NCI-H69 (cell line): ENCODE results near the gene NOS1AP.
A peak's percentile ranks its signal among the peaks of the same experiment; 100 is the strongest.

Experiments used
- DNase-seq: peaks from one replicate; lab custom pipeline; 2025; lab: John Stamatoyannopoulos, UW

NOS1AP gene

DNA sequence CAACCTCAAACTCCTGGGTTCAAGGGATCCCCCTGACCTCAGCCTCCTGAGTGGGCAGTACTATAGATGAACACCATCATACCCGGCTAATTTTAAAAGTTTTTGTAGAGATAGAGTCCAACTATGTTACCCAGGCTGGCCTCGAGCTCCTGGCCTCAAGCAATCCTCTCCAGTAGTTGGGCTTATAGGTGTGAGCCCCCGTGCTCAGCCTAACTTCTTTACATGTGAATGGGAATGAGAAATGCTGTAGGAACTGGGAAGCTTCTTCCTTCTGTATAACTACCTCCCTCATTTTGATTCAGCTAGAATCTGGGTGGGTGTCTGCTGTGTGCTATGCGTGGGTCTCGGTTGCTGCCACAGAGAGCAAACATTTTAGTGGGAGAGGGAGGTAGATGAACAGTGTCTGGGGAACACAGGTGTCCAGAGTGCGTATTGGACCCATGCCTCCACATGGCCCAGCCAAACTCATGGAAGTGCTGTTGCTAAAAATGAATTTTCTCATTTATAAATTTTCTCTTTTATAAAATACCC, 150.6 kb downstream of the NOS1AP start:
- DNase-seq: peak; percentile 56

DNA sequence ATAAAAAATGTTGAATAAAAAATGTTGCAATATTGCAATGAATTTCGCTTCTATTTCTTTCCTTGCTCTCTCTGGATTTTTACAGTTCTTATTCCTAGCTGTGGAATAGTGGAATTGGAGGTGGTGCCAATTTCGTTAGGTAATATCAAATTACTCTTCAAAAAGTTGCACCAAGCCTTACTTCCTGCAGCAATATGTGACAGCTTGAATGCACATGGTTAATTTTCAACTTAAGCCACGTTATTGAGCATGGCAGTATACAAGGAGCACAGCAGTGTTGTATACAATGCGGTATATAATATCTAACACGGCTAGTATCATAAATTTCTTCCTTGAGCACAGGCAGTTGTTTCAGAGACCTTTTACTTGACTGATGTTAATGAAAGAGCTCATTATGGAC, 152.5 kb downstream of the NOS1AP start:
- peak; percentile 37 for DNase-seq

DNA sequence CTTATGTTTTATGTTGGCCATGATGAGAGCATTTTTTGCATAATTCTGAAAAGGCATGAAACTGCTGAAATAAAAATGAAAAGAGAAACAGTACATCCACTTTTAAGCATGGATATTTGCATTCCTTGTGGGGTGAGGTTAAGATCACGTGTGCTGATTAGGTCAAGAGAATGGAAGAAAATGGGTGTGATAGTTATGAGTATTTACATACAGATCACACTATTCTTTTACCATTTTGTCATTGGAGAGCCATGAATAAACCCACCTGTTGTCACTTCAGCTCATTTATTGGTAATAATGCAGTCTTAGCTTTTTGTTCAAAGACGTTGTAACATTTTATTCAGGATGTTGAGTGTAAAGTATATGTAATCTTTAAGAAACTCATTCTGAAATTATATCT, 153.2 kb downstream of the NOS1AP start:
- no peak for DNase-seq

DNA sequence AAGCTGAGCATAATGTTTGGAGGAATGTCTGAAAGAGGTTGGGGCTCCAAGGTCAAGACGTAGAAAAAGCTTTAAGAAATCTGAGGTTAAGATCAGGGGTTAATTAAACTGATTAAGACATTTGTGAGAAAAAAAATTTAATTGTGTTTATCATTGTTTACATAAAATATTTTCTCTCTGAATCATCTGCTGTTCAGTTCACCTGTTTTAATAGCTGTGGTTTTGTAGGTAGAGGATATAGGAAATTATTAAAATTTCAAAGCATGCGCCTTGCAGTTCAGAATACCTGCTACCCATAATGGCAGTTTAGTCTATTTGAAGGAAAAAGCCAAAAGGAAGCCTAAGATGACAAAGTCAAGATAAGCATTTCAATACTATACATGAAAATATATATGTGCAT, 154.0 kb downstream of the NOS1AP start:
- DNase-seq: no peak

DNA sequence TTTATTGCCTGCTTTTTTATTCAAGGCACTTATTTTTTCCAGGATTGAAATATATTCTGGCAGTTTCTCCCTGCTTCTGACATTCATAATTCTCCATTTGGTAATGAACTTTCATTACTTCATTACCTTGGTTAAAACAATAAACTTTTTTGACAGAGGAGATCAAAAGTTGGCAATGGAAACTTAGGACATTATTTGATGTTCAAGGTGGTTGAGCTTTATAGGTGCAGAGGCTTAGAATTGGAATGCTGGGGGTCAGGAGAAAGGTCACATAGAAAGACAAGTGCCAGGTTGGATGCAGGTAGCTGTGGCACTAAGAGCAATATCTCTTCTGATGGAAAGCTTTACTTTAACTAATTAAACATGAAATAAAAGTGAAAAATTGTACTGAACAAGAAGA, 154.8 kb downstream of the NOS1AP start:
- DNase-seq: no peak

DNA sequence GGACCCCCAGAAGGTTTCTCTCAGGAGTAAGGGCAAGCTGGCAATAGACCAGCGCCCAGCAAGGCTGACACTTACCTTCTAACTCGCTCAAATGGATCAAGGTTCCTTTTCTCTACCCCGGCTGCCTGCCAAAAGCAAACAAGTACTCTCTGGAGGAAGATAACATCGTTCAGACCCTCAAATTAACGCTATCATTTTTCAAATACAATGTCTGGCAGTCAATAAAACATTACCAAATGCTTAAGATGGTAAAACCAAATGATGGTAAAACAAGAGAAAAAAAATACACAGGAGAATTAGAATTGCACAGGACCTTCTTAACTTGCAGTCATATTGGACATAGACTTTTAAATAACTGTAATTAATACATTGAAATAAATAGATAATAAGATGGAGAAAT, 159.1 kb downstream of the NOS1AP start:
- DNase-seq: peak; percentile 76

DNA sequence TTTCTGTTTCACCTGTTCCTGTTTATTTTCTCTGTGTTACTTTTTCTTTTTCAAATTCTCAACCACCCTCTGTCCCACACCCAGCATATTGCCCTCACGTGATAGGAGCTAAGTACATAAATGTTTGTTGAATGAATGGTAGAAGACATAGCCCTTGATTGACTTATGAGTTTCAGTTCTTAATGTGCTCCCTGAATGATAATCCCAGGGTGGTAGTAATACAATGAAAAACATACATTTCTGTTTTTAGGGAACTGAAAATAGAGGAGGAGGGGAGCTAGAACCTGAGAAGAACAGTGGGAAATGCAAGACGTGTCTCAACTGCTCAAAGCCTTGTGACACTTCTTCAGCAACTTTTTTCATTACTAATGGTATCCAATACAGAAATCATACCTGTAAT, 160.1 kb downstream of the NOS1AP start:
- DNase-seq: no peak

DNA sequence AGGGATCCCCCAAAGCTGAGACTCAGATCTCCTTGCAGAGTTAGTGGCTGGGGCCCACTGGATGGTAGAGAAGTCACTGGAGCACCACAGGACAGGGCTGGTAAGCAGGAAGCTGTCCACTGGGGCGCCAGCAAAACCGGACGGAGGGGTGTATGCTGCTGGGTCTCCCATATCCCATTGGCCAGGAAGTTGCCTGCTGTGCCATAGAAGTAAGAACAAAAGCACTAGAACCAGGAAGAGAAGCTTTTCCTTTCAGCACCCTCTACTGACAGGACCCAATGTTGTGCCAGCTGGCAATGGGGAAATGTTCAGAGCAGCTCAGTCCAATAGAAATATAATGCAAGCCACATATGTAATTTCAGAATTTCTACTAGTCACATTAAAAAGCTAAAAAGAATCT, 160.6 kb downstream of the NOS1AP start:
- peak; percentile 96 for DNase-seq

DNA sequence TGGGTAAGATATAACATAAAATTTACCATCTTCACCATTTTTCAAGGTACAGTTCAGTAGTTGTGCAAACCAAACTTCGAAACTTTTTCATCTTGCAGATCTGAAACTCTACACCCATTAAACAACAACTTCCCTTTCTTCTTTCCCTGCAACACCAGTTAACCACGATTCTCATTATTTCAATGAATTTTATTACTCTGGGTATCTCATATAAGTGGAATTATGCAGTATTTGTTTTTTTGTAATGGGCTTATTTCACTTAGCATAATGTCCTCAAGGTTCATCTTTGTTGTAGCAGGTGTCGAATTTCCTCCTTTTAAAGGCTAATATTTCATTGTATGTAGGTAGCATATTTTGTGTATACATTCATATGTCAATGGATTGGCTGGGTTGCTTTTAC, 161.0 kb downstream of the NOS1AP start:
- DNase-seq: peak; percentile 40

DNA sequence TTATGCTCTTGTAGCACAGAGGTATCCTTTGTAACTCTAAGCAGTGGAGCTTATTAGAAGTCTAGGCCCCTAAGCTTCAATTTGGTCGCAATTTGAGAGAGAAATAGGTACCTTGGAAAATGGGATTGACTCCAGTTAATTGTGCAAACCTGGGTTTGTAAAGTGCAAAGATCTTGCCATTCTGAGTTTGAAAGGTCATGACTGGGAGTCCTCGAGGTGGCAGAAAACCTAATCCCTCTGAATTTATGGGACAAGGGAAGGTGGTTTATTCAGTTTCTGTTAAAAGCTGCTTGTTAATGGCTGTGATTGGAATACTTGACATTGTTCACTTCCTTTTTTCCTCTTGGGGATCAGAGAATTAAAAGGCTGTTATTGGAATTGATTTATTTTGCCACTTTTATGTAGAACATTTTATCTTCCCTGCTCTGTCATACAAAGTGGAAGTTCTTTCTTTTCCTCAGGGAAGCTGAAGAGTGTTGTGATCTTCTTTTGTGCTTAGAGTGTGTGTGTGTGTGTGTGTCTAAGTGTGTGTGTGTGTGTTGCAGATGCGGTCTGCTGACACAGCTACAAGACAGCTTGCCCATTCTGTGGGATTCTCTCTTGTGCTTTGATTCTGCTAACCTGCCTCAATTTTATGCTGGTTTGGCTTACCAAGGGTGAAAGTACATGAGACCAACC, 162.7 kb downstream of the NOS1AP start:
- DNase-seq: peak; percentile 50

DNA sequence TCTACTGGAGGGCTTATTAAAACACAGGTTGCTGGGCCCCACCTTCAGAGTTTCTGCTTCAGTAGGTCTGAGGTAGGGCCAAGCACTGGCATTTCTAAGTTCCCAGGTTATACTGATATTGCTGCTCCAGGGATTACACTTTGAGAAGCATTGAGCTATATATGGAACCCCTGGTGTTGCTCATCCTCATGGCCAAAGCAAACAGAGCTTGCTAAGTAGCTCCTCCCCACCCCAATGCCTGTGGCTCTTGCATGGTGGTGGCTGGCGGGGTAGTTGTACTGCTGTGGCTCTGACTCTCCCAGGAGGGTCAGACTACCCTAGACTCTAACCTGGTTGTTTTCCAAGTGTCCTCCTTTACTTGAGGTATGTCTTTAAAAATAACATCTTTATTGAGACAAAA, 163.6 kb downstream of the NOS1AP start:
- peak; percentile 59 for DNase-seq

DNA sequence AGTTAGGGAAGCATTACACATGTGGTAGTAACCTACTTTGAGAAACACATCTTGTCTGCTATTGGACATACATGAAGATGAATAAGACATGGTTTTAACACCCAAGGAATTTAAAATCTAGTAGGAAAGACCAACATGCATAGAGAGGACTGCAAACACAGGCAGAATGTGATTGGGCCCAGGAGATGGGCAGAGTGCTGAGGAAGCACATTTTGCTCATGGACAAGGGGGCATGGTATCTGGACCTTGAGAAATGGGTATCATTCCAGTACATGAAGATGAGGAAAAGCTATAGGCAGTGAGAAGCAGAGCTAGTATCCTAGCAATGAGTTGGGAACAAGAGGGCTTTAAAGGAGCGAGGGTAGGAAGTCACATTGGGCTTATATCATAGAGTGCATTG, 164.4 kb downstream of the NOS1AP start:
- no peak for DNase-seq

DNA sequence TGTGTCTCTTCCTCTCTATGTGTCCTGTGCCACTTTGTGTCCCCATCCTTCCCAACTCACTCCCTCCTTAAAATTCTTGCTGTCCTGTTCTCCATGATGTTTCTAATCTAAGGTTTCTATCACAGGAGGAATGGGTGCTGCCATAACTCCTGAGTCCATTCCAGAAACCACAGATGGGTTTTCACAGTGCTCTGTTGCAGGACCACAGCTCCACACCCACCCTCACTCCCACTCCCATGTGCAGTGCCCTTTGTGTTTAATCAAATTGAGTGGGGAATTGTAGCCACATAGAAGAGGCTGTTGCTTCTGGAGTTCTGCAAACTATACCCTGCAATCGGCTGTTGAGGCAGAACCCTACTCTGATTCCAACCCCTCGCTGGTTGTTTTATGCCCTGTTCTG, 165.1 kb downstream of the NOS1AP start:
- no peak for DNase-seq

DNA sequence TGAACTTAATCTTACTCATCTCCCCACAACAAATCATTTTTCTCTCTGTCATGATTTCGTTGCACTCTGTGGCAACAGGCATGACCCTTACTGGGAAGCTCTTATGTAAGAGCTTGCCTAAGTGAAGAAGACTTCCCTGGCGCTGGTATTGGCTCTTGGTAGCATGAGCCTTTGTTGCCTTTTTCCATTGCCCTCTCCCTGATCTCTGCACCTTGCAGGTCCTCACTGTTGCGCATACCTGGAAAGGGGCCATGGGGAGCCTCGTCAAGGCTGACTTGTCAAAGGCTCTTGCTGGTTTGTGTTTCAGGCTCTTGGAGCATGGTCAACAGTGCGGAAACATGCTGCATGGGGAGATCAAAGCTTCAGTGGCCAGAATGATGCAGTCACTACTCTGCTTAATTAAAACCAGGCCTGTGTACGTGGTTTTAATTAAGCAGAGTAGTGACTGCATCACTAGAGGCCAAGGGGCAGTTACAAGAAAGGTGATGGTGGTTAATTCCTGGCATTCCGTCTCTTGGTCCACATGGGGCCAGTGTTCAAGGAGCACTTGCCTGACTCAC, 165.8 kb downstream of the NOS1AP start:
- no peak for DNase-seq

DNA sequence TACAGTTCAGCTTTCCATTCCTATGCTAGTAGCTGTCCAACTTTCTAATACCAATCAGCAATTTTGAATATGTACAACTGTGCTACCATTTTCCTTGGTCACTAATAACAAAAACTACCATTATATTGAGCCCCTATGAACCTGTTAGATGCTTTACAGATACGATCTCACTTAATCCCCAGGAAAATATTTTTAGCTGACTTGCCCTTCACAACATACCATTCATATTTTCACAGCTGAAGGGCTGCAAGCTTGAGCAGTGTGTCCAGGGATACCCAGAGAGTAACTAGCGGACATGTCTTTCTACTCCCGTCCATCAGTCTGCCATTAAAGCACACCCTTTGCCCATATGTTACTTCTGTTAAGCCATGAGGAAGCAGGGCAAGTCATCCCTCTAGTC, 166.7 kb downstream of the NOS1AP start:
- no peak for DNase-seq

DNA sequence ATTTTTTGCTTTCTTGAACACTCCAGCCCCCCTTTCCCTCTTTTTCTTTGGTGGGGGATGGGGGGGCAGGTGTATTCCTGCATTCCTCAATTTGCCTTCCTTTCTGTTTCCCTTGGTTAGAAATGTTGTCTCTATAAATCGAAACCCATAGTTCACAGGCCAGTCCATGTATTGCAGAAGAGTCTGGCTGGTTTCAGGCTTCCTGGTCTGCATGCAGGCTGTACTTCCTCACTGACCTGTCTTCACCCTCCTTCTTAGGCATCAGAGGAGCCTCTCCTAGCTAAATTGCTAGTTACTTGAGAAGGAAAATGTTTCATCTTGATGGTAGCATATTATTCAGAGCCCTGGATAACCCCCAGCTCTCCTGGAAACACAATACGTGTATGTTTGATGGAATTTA, 167.1 kb downstream of the NOS1AP start:
- DNase-seq: no peak

DNA sequence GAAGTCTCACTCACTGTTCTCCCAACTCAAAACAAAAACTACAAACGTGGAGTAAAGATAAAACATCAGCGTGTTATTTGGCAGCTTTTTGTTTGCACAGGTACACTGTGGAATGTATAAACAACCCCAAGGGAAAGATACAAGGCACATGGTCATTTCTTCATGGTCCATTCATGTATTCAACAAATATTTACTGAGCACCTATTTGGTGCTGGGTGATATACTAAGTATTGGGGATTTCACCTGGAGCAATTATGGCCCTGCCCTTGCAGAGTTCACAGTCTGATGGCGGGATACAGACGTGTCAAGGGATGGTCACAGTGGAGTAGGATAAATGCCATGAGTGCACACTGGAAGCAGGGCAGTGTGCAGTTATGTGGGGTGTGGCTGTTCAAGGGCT, 171.1 kb downstream of the NOS1AP start:
- DNase-seq: no peak

DNA sequence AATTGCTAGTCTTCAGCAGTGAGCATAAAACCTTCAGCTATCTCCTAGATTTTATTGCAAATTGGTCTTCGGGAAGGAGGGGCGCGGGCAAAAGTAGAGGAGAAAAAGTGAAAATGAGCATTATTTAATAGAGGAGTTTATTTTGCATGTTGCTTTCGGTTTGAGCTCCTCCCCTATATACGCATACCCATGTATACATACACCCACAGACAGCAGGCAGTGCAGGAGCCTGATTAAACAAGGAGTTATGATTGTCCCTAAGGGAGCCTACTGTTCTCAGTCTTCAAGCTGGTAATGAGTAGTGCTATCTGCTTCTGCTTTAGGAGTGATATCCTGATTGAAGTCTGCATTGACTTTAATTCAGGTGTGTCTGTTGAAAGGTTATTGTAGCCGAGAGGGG, 173.3 kb downstream of the NOS1AP start:
- DNase-seq: no peak

DNA sequence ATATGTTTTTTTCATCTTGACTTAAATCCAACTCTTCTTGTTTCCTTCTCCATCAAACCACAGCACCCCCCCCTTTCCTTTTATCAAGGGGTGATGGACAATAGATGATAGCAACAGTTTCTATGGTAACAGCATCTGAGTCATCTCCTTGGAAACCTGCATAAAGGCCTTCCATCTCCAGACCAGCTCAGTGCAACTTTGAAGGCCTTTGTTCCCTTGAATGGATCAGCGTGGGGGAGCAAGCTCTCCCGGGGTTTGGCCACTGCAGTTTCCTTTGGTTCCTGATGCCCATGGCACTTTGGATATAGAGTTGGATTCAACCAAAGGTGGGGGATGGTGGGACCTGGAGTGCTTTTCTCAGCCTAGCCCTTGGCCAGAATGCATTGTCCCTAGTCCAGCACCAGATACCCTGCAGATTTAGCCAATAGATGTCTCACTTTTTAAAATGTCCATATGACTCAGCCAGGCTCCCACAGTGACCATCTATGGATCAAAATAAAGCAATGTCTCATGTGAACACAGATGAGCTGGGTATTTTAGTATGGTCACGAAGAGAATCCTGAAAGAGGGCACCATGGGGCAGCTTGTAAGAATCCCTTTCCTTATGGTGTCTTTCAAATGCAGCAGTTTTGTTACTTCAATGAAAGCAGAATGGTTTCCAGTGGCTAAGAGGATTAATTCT, 179.5 kb downstream of the NOS1AP start:
- peak; percentile 45 for DNase-seq

DNA sequence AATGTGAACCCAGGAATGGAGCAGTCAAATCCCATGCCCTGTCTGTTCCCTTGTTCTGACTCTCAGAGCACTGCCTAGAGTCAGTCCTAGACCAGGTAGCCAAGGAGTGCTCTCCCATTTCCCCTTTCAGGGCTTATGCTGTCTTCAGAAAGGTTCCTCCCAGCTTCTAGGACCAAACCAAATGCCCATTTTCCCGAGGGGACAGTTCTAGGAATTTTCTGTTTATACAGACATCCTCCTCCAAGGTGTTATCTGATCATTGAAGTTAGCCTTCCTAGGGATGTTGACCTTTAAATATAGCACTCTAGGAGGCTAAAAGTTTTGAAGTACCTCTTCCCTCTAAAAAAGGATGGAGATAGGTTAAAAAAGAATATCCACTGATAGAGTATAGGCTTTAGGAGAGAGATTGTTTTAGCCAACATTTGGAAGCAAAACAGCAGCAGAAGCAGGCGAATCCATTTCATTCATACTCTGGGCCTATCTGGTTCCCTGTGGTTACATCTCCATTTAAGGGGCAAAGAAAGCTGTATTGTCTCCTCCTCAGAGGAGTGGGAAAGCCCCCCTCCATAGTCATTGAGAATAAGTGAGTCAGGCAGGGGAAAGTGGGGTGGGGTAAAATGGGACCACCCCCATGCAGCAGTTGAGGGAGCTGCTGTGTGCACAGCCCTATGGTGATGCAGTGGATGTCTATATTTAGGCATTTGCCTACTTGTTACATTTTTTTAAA, 180.7 kb downstream of the NOS1AP start:
- no peak for DNase-seq

DNA sequence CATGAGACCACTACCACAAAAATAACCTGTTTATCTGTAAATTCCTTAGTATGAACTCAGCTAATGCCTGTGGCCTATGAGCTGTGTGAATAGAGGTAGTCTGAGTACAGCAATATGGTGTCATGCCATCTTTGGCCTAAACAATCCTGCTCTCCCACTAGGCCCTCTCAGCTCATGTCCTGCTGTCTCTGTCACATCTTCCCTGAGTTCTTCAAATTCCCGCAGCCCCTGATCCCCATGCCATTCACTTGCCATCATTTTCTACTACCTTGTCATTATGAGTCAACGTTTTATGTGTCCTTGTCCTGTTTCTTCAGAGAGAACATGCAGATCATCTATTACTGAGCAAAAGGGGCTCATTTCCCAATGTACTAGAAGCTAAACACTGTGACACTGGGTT, 181.6 kb downstream of the NOS1AP start:
- DNase-seq: no peak

DNA sequence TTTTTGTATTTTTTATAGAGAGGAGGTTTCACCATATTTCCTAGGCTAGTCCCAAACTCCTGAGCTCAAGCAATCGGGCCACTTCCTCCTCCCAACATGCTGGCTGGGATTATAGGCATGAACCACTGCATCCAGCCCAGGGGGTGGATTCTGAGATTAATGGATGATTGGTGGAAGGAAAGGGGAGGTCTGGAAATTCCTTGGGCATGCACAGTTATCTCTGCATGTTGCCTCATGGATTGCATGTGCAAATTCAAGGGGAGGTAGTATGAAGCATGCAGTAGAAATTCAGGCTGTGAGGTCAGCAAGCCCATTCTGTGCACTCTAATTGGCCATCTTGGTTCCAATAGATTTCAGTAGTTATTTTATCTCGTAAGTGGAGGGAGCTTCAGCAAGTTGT, 182.7 kb downstream of the NOS1AP start:
- DNase-seq: no peak

DNA sequence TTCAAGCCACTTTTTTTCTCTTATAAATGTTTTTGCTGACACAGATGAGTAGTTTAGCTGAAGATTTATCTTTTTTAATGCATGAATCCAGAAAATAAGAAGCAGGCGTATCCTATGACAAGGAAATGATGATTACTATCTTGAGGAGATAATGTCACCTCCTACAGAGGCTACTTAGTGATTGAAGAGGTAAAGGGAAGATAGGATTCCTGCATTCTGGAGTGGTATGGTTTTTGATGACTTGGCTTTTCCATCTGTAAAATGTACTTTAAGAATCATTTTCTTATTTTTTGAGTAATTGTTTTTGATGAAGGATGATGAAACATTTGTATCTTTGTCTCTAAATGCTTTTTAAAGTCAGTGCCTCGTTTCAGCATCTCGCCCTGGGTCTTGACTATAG, 184.3 kb downstream of the NOS1AP start:
- no peak for DNase-seq
